OCI-LY1 (cell line): Measurements from ENCODE around the gene ASTN1.

ENCODE experiments used
- H2AFZ ChIP-seq: fragments of 200-600 bp; sonication (generic), shearing (Covaris generic); 2 replicates; pipeline ENCODE4 v1.6.0; 2014; ENCODE audit warnings: antibody characterized with exemption, mild to moderate bottlenecking, low read length
- H3F3A ChIP-seq: fragments of 200-600 bp; sonication (generic), shearing (Covaris generic); 2 replicates; pipeline ENCODE4 v1.6.0; 2014; ENCODE audit warnings: mild to moderate bottlenecking, antibody characterized with exemption, low read length, moderate library complexity; ENCODE audit not compliant: insufficient read depth
- H3K27ac ChIP-seq: fragments of 200-600 bp; sonication (generic); 2 replicates; pipeline ENCODE4 v1.5.1; 2014; ENCODE audit warnings: low read length, mixed run types, mild to moderate bottlenecking, low read depth; ENCODE audit not compliant: poor library complexity, severe bottlenecking
- H3K27me3 ChIP-seq: fragments of 200-600 bp; sonication (generic); 2 replicates; pipeline ENCODE4 v1.6.0; 2014; ENCODE audit warnings: antibody characterized with exemption, mild to moderate bottlenecking, low read length, moderate library complexity; ENCODE audit not compliant: insufficient read depth
- H3K36me3 ChIP-seq: fragments of 200-600 bp; sonication (generic); 2 replicates; pipeline ENCODE4 v1.6.1; 2014; ENCODE audit warnings: mild to moderate bottlenecking, antibody characterized with exemption, low read length, moderate library complexity, mixed read lengths; ENCODE audit not compliant: insufficient read depth
- H3K4me1 ChIP-seq: fragments of 200-600 bp; sonication (generic); 2 replicates; pipeline ENCODE4 v1.5.1; 2014; ENCODE audit warnings: mild to moderate bottlenecking, low read length, moderate library complexity; ENCODE audit not compliant: insufficient read depth, severe bottlenecking
- H3K4me2 ChIP-seq: fragments of 200-600 bp; sonication (generic), shearing (Covaris generic); 2 replicates; pipeline ENCODE4 v1.6.1; 2014; ENCODE audit warnings: low read length
- H3K4me3 ChIP-seq: fragments of 200-600 bp; sonication (generic); 2 replicates; pipeline ENCODE4 v1.5.1; 2014; ENCODE audit warnings: low read length, low read depth, mild to moderate bottlenecking, mixed read lengths; ENCODE audit not compliant: poor library complexity, severe bottlenecking
- H3K79me2 ChIP-seq: fragments of 200-600 bp; shearing (Covaris generic); 2 replicates; pipeline ENCODE4 v1.6.1; 2016; ENCODE audit warnings: mixed run types, low read length, mixed read lengths; ENCODE audit not compliant: insufficient read depth
- H3K9ac ChIP-seq: fragments of 200-600 bp; sonication (generic), shearing (Covaris generic); 2 replicates; pipeline ENCODE4 v1.6.1; 2014; ENCODE audit warnings: mild to moderate bottlenecking, low read length, mixed read lengths
- H3K9me2 ChIP-seq: fragments of 200-600 bp; sonication (generic), shearing (Covaris generic); 2 replicates; pipeline ENCODE4 v1.6.1; 2014; ENCODE audit warnings: low read depth, mild to moderate bottlenecking, low read length, mixed read lengths
- H3K9me3 ChIP-seq: fragments of 200-600 bp; shearing (Covaris generic); 2 replicates; pipeline ENCODE4 v1.6.1; 2014; ENCODE audit warnings: low read length, mixed read lengths
- H4K20me1 ChIP-seq: fragments of 200-600 bp; sonication (generic), shearing (Covaris generic); 2 replicates; pipeline ENCODE4 v1.6.0; 2016; ENCODE audit warnings: mild to moderate bottlenecking, low read length; ENCODE audit not compliant: insufficient read depth
- CTCF ChIP-seq: fragments of 200-600 bp; sonication (generic), shearing (Covaris generic); IDR thresholded peaks from 2 replicates; pipeline ENCODE4 v1.5.1; 2017; ENCODE audit warnings: mild to moderate bottlenecking, antibody characterized with exemption, low read length, moderate library complexity, mixed read lengths
- EZH2 ChIP-seq: fragments of 200-600 bp; sonication (generic), shearing (Covaris generic); IDR thresholded peaks from 2 replicates; pipeline ENCODE4 v1.8.0; 2017; ENCODE audit warnings: borderline replicate concordance, mixed run types, mild to moderate bottlenecking, antibody characterized with exemption, low read length, moderate library complexity, mixed read lengths

ASTN1 gene

GRCh38 chr1:176853503-176853902 is 311.0 kb downstream of the ASTN1 start:
- Histone ChIP-seq H3K4me3 (no peak overlapping the region), H3K4me2 (no peak overlapping the region), H3K36me3 (no peaks in the 10 kb centered on the region), H3K9me3 (no peaks in the 10 kb centered on the region), H4K20me1 (no peaks in the 10 kb centered on the region), H3K79me2 (no peaks in the 10 kb centered on the region), H2AFZ (no peak overlapping the region), H3K4me1 (no peaks in the 10 kb centered on the region), H3K27ac (no peak overlapping the region), H3K9ac (no peak overlapping the region), H3K9me2 (no peaks in the 10 kb centered on the region), H3K27me3 (no peaks in the 10 kb centered on the region), H3F3A (no peaks in the 10 kb centered on the region)
- no peak for TF ChIP-seq EZH2
- TF ChIP-seq CTCF: no peak

GRCh38 chr1:176852124-176852523 is 312.4 kb downstream of the ASTN1 start:
- TF ChIP-seq EZH2 (no peak), CTCF (no peak)
- Histone ChIP-seq H3K9me2 (no peaks in the 10 kb centered on the region), H3F3A (no peaks in the 10 kb centered on the region), H3K79me2 (no peaks in the 10 kb centered on the region), H3K27ac (no peak overlapping the region), H3K4me3 (no peak overlapping the region), H3K27me3 (no peaks in the 10 kb centered on the region), H3K4me2 (no peak overlapping the region), H4K20me1 (no peaks in the 10 kb centered on the region), H3K9me3 (no peaks in the 10 kb centered on the region), H3K9ac (no peak overlapping the region), H2AFZ (no peak overlapping the region), H3K36me3 (no peaks in the 10 kb centered on the region), H3K4me1 (no peaks in the 10 kb centered on the region)

GRCh38 chr1:176850871-176851270 is 313.6 kb downstream of the ASTN1 start:
- H3K27me3 ChIP-seq: no peaks in the 10 kb centered on the region
- H2AFZ ChIP-seq: no peak overlapping the region
- H3K4me3 ChIP-seq: no peak overlapping the region
- TF ChIP-seq CTCF (no peak), EZH2 (no peak)
- H3K4me1 ChIP-seq: no peaks in the 10 kb centered on the region
- no peaks in the 10 kb centered on the region for H3F3A ChIP-seq
- H3K4me2 ChIP-seq: no peak overlapping the region
- H3K36me3 ChIP-seq: no peaks in the 10 kb centered on the region
- H4K20me1 ChIP-seq: no peaks in the 10 kb centered on the region
- H3K9ac ChIP-seq: no peak overlapping the region
- no peaks in the 10 kb centered on the region for H3K9me3 ChIP-seq
- H3K27ac ChIP-seq: no peak overlapping the region
- H3K79me2 ChIP-seq: no peaks in the 10 kb centered on the region
- H3K9me2 ChIP-seq: no peaks in the 10 kb centered on the region
